ENCODE measurements around the gene C19orf73.
"Not testable (repeated sequence)": the region's sequence is repeated elsewhere in the genome, so short reads cannot be mapped to it uniquely, and the experiment has no call there.

C19orf73 gene

GRCh38 chr19:49101160-49101559 is 17.8 kb downstream of the C19orf73 start:
- no peak for DNase-seq (ENCODE audit: low read depth)

GRCh38 chr19:49098795-49099194 is 20.1 kb downstream of the C19orf73 start:
- DNase-seq (ENCODE audit: low read depth): no peak

- DNase-seq (ENCODE audit: low read depth): peak; percentile 51
Measured at GRCh38 chr19:49097453-49098288, 21.3 kb downstream of the C19orf73 start.

GRCh38 chr19:49094505-49095482 is 24.1 kb downstream of the C19orf73 start:
- no peak for DNase-seq (ENCODE audit: low read depth)

GRCh38 chr19:49092686-49093085 is 26.3 kb downstream of the C19orf73 start:
- DNase-seq (ENCODE audit: low read depth): no peak

- DNase-seq (ENCODE audit: low read depth): no peak
Measured at GRCh38 chr19:49091391-49092038, 27.4 kb downstream of the C19orf73 start.

- DNase-seq (ENCODE audit: low read depth): no peak
Measured at GRCh38 chr19:49086296-49086695, 32.6 kb downstream of the C19orf73 start.

GRCh38 chr19:49085868-49086232 is 33.1 kb downstream of the C19orf73 start:
- no peak for DNase-seq (ENCODE audit: low read depth)

- peak; percentile 99 for DNase-seq (ENCODE audit: low read depth)
Measured at GRCh38 chr19:49085020-49085867, 33.7 kb downstream of the C19orf73 start, which contains the start of gene SNRNP70. TSS of gene SNRNP70 (plus strand) at chr19:49085451. CDS start at chr19:49086415, 964 bp downstream.

GRCh38 chr19:49084206-49085019 is 34.5 kb downstream of the C19orf73 start:
- no peak for DNase-seq (ENCODE audit: low read depth)

GRCh38 chr19:49081273-49081672 is 37.7 kb downstream of the C19orf73 start:
- DNase-seq (ENCODE audit: low read depth): no peak

- DNase-seq (ENCODE audit: low read depth): no peak
Measured at GRCh38 chr19:49080392-49080791, 38.6 kb downstream of the C19orf73 start.

- DNase-seq (ENCODE audit: low read depth): not testable (repeated sequence)
Measured at GRCh38 chr19:49074869-49075268, 44.1 kb downstream of the C19orf73 start.

GRCh38 chr19:49073514-49074378 is 45.2 kb downstream of the C19orf73 start:
- DNase-seq (ENCODE audit: low read depth): no peak

GRCh38 chr19:49071860-49072547 is 46.9 kb downstream of the C19orf73 start:
- no peak for DNase-seq (ENCODE audit: low read depth)

- no peak for DNase-seq (ENCODE audit: low read depth)
Measured at GRCh38 chr19:49070416-49070815, 48.5 kb downstream of the C19orf73 start.

GRCh38 chr19:49069026-49069425 is 49.9 kb downstream of the C19orf73 start:
- DNase-seq (ENCODE audit: low read depth): no peak
